SU-DHL-6 (cell line): ENCODE data around the gene ZNF335.

Source experiments
- EZH2phosphoT487 ChIP-seq: fragments of 200-600 bp; sonication (generic), shearing (Covaris generic); conservative IDR thresholded peaks from 2 replicates; pipeline ENCODE4 v1.6.1; 2018; ENCODE audit warnings: mild to moderate bottlenecking, antibody characterized with exemption, low read length, moderate library complexity, mixed read lengths
- TF ChIP-seq, protein P1 (sequence below): fragments of 200-600 bp; sonication (generic); IDR thresholded peaks from one replicate; pipeline ENCODE4 v1.5.1; 2017; ENCODE audit warnings: antibody characterized with exemption, mild to moderate bottlenecking, low read length, moderate library complexity; ENCODE audit not compliant: insufficient read depth, poor library complexity, severe bottlenecking

GRCh38 chr20:46004187-46004586, 32.2 kb upstream of the ZNF335 start:
- TF ChIP-seq, protein P1, sequence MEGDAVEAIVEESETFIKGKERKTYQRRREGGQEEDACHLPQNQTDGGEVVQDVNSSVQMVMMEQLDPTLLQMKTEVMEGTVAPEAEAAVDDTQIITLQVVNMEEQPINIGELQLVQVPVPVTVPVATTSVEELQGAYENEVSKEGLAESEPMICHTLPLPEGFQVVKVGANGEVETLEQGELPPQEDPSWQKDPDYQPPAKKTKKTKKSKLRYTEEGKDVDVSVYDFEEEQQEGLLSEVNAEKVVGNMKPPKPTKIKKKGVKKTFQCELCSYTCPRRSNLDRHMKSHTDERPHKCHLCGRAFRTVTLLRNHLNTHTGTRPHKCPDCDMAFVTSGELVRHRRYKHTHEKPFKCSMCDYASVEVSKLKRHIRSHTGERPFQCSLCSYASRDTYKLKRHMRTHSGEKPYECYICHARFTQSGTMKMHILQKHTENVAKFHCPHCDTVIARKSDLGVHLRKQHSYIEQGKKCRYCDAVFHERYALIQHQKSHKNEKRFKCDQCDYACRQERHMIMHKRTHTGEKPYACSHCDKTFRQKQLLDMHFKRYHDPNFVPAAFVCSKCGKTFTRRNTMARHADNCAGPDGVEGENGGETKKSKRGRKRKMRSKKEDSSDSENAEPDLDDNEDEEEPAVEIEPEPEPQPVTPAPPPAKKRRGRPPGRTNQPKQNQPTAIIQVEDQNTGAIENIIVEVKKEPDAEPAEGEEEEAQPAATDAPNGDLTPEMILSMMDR: no peak
- TF ChIP-seq EZH2phosphoT487: no peak
